GM18507 (cell line): Measurements from ENCODE around the gene MEGF8.

ENCODE experiments used
- DNase-seq: peaks from one replicate; pipeline ENCODE4 v3.0.0; 2011; ENCODE audit warnings: low read depth; ENCODE audit not compliant: insufficient read length; ENCODE audit errors: extremely low spot score
- FAIRE-seq: peaks from 2 replicates; lab custom pipeline; 2011; peaks lifted over from hg19 to GRCh38; lab: Jason Lieb, UNC

The MEGF8 gene

DNA sequence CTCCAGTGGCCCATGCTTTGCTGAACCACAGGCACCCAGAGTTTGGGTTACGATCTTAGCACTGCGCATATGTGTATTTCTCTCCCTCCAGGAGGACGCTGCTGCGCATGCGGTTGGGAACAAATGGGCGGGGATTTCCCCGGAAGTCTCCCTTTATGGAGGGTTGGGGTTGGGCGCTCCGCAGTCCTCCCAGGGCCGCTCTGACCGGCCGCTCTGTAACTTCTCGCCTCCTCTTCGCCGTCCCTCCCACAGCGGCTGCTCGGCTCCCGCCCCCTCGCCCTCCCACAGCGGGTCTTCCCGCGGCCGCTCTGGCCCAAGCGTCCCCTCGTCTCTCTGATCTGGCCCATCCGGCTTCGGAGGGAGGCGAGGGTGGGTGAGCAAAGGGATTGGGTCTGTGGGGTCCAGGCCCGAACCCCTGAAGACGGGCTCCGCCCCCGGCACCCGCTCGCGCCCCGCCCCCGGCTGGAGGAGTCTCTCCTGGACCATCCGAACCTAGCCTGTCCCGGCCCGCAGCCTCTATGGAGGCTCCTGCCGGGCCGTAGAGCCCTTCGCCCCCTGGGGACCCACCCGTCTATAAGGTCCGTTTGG lies at the start of gene MEGF8:
Gene MEGF8, plus strand, starts transcription at position 328 of the 588 bp plus-strand sequence. CDS start 609 bp downstream, outside the sequence.
- FAIRE-seq, result peak; percentile 100

DNA sequence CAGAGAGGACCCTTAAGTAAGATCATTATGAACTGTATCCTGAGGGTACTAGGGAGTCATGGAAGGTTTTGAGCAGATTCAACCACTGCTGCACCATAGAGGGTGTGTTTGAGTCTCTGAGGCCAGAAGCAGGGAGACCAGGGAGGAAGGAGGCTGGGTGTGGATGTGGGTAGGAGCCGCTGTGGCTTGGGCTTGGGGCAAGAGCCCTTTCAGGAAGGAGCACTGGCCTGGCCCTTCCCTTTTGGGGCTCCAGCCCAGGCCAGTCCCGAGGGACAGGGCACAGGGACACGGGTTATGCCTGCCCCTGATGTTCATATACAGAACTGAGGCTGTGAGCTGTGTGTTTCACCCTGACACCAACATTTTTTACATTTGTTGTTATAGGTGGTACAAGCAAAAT lies 49.2 kb upstream of the MEGF8 start:
- no peak for DNase-seq
- FAIRE-seq, result no peak

More for the DNA sequence above, at the start of gene MEGF8:
- DNase-seq, result peak; percentile 97

GRCh38 chr19:42276821-42277220 lies 48.6 kb upstream of the MEGF8 start:
- DNase-seq (no peak), FAIRE-seq (no peak)

DNA sequence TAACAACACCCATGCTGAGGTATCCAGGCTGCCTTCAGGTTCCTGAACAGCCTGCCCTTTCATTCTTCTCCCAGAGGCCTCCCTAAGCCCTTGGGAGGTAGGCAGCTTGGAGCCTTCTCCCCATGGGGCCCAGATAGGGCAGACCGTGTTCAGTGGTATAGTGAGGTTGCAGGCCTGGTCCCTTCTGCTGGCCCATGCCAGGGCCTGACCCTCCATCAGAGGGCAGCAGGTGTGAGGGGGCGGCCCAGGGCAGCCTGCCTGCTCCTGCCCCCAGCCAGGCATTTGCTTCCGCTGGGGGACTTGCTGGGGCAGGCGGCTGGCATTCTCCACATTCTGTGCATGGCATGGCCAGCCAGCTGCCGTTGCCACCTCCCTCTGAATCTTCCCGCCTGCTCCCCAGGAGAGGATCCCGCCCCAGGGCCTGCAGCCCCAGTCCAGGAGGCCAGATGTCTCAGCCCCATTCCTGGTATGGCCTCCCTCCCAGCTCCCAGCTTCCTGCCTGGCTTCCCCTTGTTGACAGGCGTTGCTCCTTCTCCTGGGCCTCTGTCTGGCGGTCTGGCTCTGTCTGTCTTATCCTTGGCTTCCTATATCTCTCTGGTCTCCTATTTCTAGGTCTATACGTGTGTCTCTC lies 47.5 kb upstream of the MEGF8 start:
- DNase-seq (no peak), FAIRE-seq (no peak)

DNA sequence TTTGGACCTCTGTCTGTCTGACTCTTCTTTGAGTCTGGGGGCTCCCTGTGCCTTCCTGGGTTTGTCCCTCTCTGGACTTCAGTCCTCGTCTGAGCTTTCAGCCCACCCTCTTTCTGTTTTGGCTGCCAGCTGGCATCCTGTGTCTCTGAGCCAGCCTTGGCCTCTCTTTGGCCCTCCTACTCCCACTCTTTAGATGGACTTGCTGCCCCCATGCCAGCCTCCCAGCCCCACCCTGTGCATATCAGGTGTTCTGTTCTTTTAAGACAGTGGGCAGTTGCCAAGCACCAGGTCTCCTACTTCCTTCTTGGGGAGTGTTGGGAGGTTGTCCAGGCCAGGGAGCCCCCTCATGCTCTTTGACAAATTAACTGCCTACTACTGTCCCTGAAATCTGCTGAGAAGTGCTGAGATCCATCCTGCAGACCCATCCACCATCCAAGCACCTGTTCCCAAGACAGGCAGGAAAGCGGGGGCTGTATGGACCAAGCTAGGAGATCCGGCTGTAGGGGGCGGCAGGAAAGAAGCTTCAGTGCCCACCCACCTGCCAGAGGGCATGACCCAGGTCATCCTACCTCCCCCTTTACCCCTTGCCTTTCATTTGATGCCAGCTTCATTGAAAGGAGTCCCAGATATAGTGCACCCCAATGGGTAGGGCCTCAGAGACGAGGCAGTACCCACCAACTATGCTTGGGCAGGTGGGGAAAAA lies 46.8 kb upstream of the MEGF8 start:
- DNase-seq, result no peak
- no peak for FAIRE-seq

DNA sequence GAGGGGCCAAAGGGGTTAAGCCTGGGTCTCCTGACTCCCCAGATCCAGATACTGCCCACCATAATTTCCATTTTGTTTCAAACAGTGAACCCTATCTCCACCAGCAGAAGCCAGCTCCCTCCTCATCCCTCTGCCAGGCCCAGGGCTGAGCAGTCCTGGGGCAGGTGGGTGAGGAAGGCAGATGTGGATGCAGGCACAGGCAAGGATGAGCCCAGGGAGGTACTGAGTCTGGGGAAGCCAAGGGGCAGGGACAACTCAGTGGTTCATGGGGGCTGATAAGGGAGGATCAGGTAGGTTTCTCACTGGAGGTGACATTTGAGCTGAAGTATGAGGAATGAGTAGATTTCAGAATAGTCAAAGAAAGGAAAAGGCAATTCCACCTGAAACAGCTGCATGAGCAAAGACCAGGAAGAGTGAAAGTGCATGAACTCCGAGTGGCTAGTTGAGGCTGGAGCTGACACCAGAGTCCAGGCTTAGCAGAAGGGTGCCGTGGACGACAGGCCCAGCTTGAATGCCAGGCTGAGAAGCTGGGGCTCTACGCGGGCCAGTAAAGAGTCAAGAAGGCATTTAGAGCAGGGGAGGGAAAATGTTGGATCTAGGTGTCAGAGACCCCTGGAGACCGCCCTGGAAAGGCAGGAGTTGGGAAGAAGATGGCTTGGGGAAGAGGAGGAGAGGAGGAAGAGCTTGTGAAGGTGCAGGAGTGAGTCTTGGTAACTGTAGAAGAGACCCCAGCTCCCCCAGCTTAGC lies 46.1 kb upstream of the MEGF8 start:
- DNase-seq (no peak), FAIRE-seq (peak; percentile 59)

DNA sequence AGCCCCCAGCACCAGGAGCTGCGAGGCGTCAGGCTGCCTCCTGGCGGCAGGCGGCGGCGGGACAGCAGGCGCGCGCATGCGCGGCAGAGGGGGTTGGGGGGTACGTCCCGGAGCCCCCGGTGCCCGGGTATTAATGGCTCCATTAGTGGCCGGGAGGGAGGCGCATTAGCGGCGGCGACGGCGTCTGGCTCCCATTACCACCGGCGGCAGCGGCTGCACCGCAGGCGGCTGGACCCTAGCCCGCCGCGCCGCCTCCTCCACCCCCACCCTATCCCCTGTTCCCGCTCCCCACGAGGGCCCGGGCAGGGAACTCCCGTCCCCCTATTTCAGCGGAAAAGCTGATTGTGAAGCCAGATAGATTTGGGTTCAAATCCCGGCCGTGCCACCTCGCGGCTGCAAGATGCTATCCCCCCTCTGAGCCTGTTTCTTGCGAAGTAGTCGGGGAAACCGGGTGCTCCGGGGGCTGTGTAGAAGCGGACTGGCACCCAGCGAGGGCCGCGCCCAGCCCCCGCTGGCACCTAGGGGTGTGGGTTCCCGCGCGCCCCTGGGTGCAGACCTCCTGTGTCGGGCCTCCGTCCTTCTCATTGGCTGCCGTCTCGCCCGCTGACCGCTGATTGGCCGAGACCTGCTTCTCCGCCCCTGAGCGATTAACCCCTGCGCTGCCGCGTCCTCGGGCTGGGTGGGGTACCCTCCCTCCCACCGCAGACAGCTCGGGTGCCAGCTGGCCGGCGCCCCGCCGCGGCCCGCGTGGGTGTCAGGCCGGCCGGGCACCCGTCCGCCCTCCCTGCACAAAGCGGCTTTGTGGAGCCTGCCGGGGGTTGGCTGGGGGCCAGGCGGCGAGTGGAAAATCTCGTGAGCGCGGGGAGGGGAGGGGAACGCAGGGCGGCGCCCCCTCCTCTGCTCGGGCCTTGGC lies 45.3 kb upstream of the MEGF8 start:
- DNase-seq (peak; percentile 88), FAIRE-seq (peak; percentile 89)

DNA sequence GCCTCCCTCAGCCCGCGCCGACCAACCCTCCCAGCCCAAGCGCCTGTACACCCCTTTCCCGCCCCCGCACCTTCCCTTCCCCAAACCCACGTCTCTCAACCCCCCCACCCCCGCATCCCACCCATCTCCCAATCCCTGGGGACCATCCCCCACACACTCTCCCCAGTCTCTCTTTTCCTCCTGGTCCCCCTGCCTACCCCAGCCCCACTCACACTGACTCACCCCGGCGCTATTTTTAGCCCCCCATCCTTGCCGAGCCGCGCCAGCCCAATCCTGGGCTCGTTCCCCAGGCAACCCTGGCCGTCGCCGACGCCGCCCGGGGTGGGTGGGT lies 44.7 kb upstream of the MEGF8 start:
- no peak for DNase-seq

GRCh38 chr19:42281146-42281826 lies 44.1 kb upstream of the MEGF8 start:
- DNase-seq, result no peak
- FAIRE-seq, result no peak

More for the DNA sequence above, 44.7 kb upstream of the MEGF8 start:
- no peak for FAIRE-seq

GRCh38 chr19:42281827-42282762 lies 43.3 kb upstream of the MEGF8 start:
- DNase-seq (no peak), FAIRE-seq (no peak)

DNA sequence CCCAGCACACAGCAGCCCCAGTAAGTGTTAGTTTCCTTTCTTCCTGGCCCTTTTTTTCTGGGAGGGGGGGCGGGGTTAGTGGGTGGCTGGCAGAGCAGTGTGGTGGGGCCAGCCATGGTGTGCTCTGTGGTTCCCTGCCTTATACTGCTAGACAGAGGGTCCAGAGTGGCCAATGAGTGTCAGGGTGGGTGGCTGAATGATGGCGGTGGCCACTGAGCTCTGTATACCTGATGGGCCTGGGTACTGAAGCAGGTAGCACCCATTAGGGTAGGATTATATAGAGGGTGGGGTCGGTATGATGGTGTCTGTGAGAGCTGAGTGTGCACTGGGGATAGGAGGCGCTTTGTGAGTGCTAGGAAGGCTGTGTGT lies 42.6 kb upstream of the MEGF8 start:
- FAIRE-seq, result no peak
- DNase-seq, result no peak

DNA sequence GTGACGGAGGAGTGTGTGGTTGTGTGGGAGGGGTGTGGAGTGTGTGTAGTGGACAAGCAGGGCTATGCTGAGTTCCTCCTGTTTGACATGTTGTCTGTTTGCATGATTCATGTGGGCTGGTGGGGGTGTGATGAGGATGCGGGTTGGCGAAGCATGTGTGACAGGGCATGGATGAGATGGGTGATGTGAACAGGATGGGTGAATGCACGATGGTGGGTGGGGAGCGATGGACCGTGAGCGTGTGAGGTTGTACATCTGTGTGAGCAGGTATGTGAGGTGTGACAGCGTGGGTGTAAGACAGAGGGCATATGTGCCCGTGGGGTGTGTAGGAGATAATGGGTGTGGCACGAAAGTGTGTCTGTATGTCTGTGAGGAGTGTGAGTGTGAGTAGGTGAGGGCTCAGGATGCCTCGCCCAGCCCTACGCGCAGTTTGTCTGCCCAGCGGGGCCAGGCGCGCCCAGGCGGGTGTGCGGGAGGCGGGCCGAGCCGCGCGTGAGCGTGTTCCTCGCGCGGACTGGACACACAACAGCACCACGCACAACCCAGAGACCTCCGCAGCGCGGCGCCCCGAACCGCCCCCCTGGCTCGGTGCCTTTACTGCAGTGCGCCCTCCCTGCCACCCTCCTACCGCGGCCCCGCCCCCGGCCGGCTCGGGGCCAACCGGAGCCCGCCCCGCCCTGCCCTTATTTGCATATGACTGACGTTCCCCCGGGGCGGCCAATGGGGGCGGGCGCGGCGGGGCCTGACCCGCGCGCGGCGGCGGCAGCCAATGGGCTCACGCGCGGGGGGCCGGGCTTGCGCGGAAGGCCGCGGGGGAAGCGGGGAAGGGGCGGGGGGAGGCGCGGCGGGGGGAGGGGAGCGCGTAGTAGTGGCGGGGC lies 42.0 kb upstream of the MEGF8 start:
- FAIRE-seq, result peak; percentile 82
- peak; percentile 88 for DNase-seq

DNA sequence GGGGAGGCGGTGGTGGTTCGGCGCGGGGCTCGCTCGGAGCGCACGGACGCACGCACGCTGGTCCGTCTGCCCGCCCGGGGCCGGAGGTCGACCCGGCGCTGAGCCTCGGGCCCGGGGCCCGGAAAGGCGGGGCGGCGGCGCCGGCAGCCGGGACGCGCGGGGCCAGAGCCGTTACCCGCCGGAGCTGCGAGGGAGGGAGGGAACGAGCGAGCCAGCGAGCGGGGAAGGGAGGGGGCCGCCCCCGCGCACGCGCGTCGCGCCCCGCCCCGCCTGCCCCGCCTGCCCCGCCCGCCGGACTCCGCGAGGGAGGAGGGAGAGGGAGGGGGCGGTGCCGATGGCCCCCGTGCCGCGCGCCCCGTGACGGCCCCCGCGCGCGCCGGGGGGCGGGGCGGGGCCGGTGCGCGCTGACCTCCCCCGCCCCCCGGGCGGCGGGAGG lies 41.4 kb upstream of the MEGF8 start:
- peak; percentile 87 for DNase-seq

DNA sequence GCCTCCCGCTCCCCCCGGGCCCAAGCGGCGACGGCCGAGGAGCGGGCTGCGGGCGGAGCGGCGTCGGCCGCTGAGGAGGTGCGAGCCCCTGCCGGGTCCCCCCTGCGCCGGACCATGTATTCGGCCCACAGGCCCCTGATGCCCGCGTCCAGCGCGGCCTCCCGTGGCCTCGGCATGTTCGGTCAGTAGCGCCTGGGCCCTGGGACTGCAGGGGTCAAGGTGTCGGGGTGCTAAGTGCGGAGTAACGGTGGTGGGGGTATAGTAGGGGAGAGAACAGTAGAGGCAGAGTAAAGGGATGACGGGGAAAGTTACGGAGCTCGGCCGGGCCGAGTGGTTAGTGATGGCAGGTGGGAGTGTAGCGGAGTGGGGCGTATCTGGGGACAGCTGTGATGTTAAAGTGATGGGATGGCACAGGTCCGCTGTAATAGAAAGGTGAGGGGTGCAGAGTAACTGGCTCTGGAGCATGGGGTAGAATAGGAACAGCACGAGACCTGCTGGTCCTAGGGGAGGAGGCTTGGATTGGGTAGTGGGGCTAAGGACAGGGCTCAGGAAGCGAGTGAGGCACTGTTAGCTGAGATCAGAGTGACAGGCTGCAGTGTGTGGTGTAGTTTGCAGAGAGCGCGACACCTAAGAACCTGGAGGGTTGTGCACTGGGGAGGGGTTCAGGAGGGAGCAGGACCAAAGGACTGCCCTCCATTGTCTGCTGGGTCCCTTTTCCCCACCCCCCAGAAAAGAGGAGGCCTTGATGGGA lies 40.7 kb upstream of the MEGF8 start:
- no peak for DNase-seq
- FAIRE-seq, result peak; percentile 64

More for the DNA sequence above, 41.4 kb upstream of the MEGF8 start:
- peak; percentile 29 for FAIRE-seq

- DNase-seq (no peak), FAIRE-seq (peak; percentile 81)
Measured at GRCh38 chr19:42285541-42285941, 39.9 kb upstream of the MEGF8 start.

DNA sequence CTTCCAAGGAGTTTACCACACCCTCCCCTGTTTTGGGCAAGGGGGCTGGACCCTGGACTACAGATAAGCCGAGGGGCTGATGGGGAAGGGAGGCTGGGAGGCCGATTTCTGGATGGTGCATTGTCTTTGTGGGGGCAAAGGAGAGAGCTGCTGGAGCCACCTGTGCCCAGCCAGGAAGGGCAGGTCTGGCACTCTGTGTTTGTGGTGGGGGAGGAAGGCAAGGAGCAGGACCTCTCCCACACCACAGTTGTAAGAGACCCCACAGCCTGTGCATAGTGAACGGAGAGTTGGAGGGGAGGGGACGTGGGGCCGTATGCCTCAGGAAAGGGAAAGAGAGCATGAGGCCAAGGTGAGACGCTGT lies 39.5 kb upstream of the MEGF8 start:
- no peak for FAIRE-seq
- DNase-seq, result no peak
